SK-N-SH (cell line): Measurements from ENCODE around the gene BIRC5. TPM values are rescaled to one million over a fixed set of nuclear protein-coding genes. Genes with fewer than 3 reads are reported as not detected.

ENCODE experiments used
- CHD2 ChIP-seq: fragments of 150-350 bp; IDR thresholded peaks from 2 replicates; pipeline ENCODE4 v1.6.1; 2018; ENCODE audit warnings: low read length; ENCODE audit not compliant: partially characterized antibody
- CTCF ChIP-seq: fragments of 200-600 bp; sonication (generic); IDR thresholded peaks from 2 replicates; pipeline ENCODE4 v1.6.1; 2017; ENCODE audit warnings: antibody characterized with exemption, mild to moderate bottlenecking, moderate library complexity
- ELF1 ChIP-seq: IDR thresholded peaks from 2 replicates; pipeline ENCODE4 v1.4.0; 2012
- EP300 ChIP-seq, 2 experiments: IDR thresholded peaks; 2 replicates each; pipeline versions ENCODE4 v1.4.0 to v1.6.1; 2012; ENCODE audit warnings: borderline replicate concordance in 1 of 2, low read depth in 1 of 2, low read length in 1 of 2
- EZH2phosphoT487 ChIP-seq: fragments of 200-600 bp; sonication (generic); IDR thresholded peaks from 2 replicates; pipeline ENCODE4 v1.6.1; 2017; ENCODE audit warnings: low read depth, mixed run types, mild to moderate bottlenecking, antibody characterized with exemption, moderate library complexity, borderline replicate concordance
- FOXM1 ChIP-seq: IDR thresholded peaks from 2 replicates; pipeline ENCODE4 v1.4.0; 2012; ENCODE audit warnings: low read depth, mild to moderate bottlenecking
- IRF3 ChIP-seq: fragments of 150-350 bp; IDR thresholded peaks from 2 replicates; pipeline ENCODE4 v1.6.1; 2016; ENCODE audit warnings: mild to moderate bottlenecking, low read depth, low read length
- JUND ChIP-seq: IDR thresholded peaks from 2 replicates; pipeline ENCODE4 v1.4.0; 2012
- MEF2A ChIP-seq: IDR thresholded peaks from 2 replicates; pipeline ENCODE4 v1.4.0; 2012; ENCODE audit warnings: low read depth, borderline replicate concordance
- NFIC ChIP-seq: IDR thresholded peaks from 2 replicates; pipeline ENCODE4 v1.4.0; 2012; ENCODE audit warnings: borderline replicate concordance
- NRF1 ChIP-seq: IDR thresholded peaks from 2 replicates; pipeline ENCODE4 v1.6.1; 2012; ENCODE audit warnings: low read depth, mild to moderate bottlenecking, low read length
- POLR2AphosphoS5 ChIP-seq: IDR thresholded peaks from 2 replicates; pipeline ENCODE4 v1.6.1; 2012; ENCODE audit warnings: low read depth, low read length
- RCOR1 ChIP-seq: fragments of 150-350 bp; IDR thresholded peaks from 2 replicates; pipeline ENCODE4 v1.6.1; 2017; ENCODE audit warnings: antibody characterized with exemption, low read length
- RFX5 ChIP-seq: IDR thresholded peaks from 2 replicates; pipeline ENCODE4 v1.6.1; 2012; ENCODE audit warnings: mild to moderate bottlenecking, improper control_type of control experiment, low read length
- RXRA ChIP-seq: IDR thresholded peaks from 2 replicates; pipeline ENCODE4 v1.4.0; 2012; ENCODE audit warnings: low read depth, mild to moderate bottlenecking, borderline replicate concordance
- SIN3A ChIP-seq: IDR thresholded peaks from 2 replicates; pipeline ENCODE4 v1.6.1; 2012; ENCODE audit warnings: low read depth, mild to moderate bottlenecking, low read length, moderate library complexity, borderline replicate concordance
- SMC3 ChIP-seq: IDR thresholded peaks from 2 replicates; pipeline ENCODE4 v1.6.1; 2012; ENCODE audit warnings: low read depth, low read length, improper control_type of control experiment
- TCF12 ChIP-seq: IDR thresholded peaks from 2 replicates; pipeline ENCODE4 v1.4.0; 2012
- TEAD4 ChIP-seq: IDR thresholded peaks from 2 replicates; pipeline ENCODE4 v1.4.0; 2012; ENCODE audit warnings: mild to moderate bottlenecking, borderline replicate concordance; ENCODE audit not compliant: insufficient read depth
- YY1 ChIP-seq: IDR thresholded peaks from 2 replicates; pipeline ENCODE4 v1.4.0; 2012; ENCODE audit warnings: low read depth, mild to moderate bottlenecking
- ZBTB33 ChIP-seq: IDR thresholded peaks from 2 replicates; pipeline ENCODE4 v1.4.0; 2012; ENCODE audit warnings: low read depth, borderline replicate concordance
- polyA plus RNA-seq, 3 experiments: library from polyadenylated mRNA; depleted of rRNA; stranded (reverse); fragments of >200 nt; gene quantifications; 2 replicates each; pipeline ENCODE4 v1.2.3, GENCODE V29; 2012
- TF ChIP-seq, protein P1 (sequence below): fragments of 150-350 bp; IDR thresholded peaks from 2 replicates; pipeline ENCODE4 v1.6.1; 2017; ENCODE audit warnings: antibody characterized with exemption, low read length, low read depth, borderline replicate concordance
- TF ChIP-seq, protein P2 (sequence below): IDR thresholded peaks from 2 replicates; pipeline ENCODE4 v1.4.0; 2012; ENCODE audit warnings: low read depth, borderline replicate concordance
- TF ChIP-seq, protein P3 (sequence below): IDR thresholded peaks from 2 replicates; pipeline ENCODE4; 2012

BIRC5 gene
- polyA plus RNA-seq, 1 of the 3 experiments (the other 2 are of a cell fraction), result 31.4 TPM

GRCh38 chr17:78186692-78187595 lies 27.1 kb upstream of the BIRC5 start, which contains the start of the genes AFMID and TK1 (continued):
- TF ChIP-seq TEAD4, result peak; percentile 97
- TF ChIP-seq MEF2A, result no peak
- TF ChIP-seq, protein P1, sequence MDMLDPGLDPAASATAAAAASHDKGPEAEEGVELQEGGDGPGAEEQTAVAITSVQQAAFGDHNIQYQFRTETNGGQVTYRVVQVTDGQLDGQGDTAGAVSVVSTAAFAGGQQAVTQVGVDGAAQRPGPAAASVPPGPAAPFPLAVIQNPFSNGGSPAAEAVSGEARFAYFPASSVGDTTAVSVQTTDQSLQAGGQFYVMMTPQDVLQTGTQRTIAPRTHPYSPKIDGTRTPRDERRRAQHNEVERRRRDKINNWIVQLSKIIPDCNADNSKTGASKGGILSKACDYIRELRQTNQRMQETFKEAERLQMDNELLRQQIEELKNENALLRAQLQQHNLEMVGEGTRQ, result no peak
- TF ChIP-seq EP300 (IDR thresholded peaks at IDR 0.05; ENCODE audit: borderline replicate concordance in 1 of 2, low read depth in 1 of 2, low read length in 1 of 2), result no peak
- TF ChIP-seq, protein P2, sequence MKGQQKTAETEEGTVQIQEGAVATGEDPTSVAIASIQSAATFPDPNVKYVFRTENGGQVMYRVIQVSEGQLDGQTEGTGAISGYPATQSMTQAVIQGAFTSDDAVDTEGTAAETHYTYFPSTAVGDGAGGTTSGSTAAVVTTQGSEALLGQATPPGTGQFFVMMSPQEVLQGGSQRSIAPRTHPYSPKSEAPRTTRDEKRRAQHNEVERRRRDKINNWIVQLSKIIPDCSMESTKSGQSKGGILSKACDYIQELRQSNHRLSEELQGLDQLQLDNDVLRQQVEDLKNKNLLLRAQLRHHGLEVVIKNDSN, result 0 out of 2 replicates have a peak, but pooled peaks have one; percentile 31
- no peak; the same call in 1 of the 2 replicates for TF ChIP-seq NFIC
- no peak for TF ChIP-seq TCF12
- 0 out of 2 replicates have a peak, but pooled peaks have one; percentile 20 for TF ChIP-seq NRF1
- peak; percentile 85 for TF ChIP-seq CTCF
- TF ChIP-seq ZBTB33, result no peak
- TF ChIP-seq, protein P3, sequence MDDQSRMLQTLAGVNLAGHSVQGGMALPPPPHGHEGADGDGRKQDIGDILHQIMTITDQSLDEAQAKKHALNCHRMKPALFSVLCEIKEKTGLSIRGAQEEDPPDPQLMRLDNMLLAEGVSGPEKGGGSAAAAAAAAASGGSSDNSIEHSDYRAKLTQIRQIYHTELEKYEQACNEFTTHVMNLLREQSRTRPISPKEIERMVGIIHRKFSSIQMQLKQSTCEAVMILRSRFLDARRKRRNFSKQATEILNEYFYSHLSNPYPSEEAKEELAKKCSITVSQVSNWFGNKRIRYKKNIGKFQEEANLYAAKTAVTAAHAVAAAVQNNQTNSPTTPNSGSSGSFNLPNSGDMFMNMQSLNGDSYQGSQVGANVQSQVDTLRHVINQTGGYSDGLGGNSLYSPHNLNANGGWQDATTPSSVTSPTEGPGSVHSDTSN, result no peak; the same call in none of the 2 replicates
- no peak for TF ChIP-seq IRF3
- TF ChIP-seq RCOR1, result no peak
- TF ChIP-seq RFX5, result peak; percentile 57; the same call in 1 of the 2 replicates
- TF ChIP-seq JUND, result no peak
- TF ChIP-seq POLR2AphosphoS5, result peak; percentile 99
- TF ChIP-seq CHD2, result no peak
- TF ChIP-seq YY1, result peak; percentile 88
- no peak for TF ChIP-seq RXRA
- peak; percentile 88 for TF ChIP-seq FOXM1
- no peak for TF ChIP-seq EZH2phosphoT487
- peak; percentile 87 for TF ChIP-seq SIN3A
- peak; percentile 40; the same call in 1 of the 2 replicates for TF ChIP-seq SMC3
- no peak for TF ChIP-seq ELF1
